Gastroesophageal sphincter (tissue), 4 donors: ENCODE results near the gene OS9. TPM values are rescaled to one million over a fixed set of nuclear protein-coding genes. Genes with fewer than 3 reads are reported as not detected.

ENCODE experiments used
- ATAC-seq: fragments of 150-250 bp; one replicate; pipeline ENCODE4 v1.9.1; 2016; ENCODE audit warnings: mild to moderate bottlenecking, moderate library complexity
- H3K27ac ChIP-seq, 4 donors: fragments of 200-600 bp; sonication (generic) in 3 of 4; 1 replicate in 3 of 4; 2 replicates in 1 of 4; pipeline ENCODE4 v1.5.1; 2016 to 2019
- H3K27me3 ChIP-seq: fragments of 200-600 bp; sonication (generic); one replicate; pipeline ENCODE4 v1.5.1; 2019
- H3K36me3 ChIP-seq, 2 donors: fragments of 200-600 bp; sonication (generic); one replicate each; pipeline ENCODE4 v1.5.1; 2019; ENCODE audit warnings: control low read depth in 1 of 2
- H3K4me1 ChIP-seq, 3 donors: fragments of 200-600 bp; sonication (generic); 1 replicate in 2 of 3; 2 replicates in 1 of 3; pipeline ENCODE4 v1.5.1; 2016 to 2019; ENCODE audit warnings: control low read depth in 2 of 3
- H3K4me3 ChIP-seq, 2 donors: fragments of 200-600 bp; sonication (generic); one replicate each; pipeline ENCODE4 v1.5.1; 2019; ENCODE audit warnings: mild to moderate bottlenecking in 1 of 2, moderate library complexity in 1 of 2
- H3K9me3 ChIP-seq, 3 donors: fragments of 200-600 bp; sonication (generic); one replicate each; pipeline ENCODE4 v1.5.1; 2017 to 2019; ENCODE audit warnings: control low read depth in 2 of 3
- EP300 ChIP-seq: sonication (generic); formaldehyde crosslinking; IDR thresholded peaks from one replicate; pipeline ENCODE4 v1.6.1; 2017; ENCODE audit warnings: antibody characterized with exemption, mild to moderate bottlenecking
- POLR2A ChIP-seq, 2 donors: fragments of 450-650 bp; IDR thresholded peaks; one replicate each; pipeline ENCODE4 v1.6.1; 2017; ENCODE audit warnings: antibody characterized with exemption in 2 of 2, mild to moderate bottlenecking in 2 of 2, moderate library complexity in 1 of 2
- POLR2AphosphoS5 ChIP-seq: sonication (generic); formaldehyde crosslinking; IDR thresholded peaks from one replicate; pipeline ENCODE4 v1.6.1; 2017; ENCODE audit warnings: antibody characterized with exemption
- WGBS, 2 donors: methylation state at CpG; one replicate each; pipeline ENCODE4 v1.1.5; 2018; ENCODE audit warnings: low coverage in 1 of 2; 5-methylcytosine and 5-hydroxymethylcytosine counted together
- total RNA-seq, 4 donors: library from RNA; depleted of rRNA; stranded (reverse); fragments of >200 nt; gene quantifications; one replicate each; pipeline ENCODE4 v1.1.0, GENCODE V29; 2016
- TF ChIP-seq, protein P1 (sequence below), 4 experiments: fragments of 200-600 bp in 2 of 4; fragments of 450-650 bp in 2 of 4; sonication (generic) in 1 of 4; IDR thresholded peaks; one replicate each; pipeline ENCODE4 v1.5.1; 2017 to 2019; ENCODE audit warnings: antibody characterized with exemption in 4 of 4, mild to moderate bottlenecking in 2 of 4, moderate library complexity in 2 of 4

The OS9 gene
- total RNA-seq, 4 donors from 2014 or later = 161 to 235 (median 186) TPM

DNA sequence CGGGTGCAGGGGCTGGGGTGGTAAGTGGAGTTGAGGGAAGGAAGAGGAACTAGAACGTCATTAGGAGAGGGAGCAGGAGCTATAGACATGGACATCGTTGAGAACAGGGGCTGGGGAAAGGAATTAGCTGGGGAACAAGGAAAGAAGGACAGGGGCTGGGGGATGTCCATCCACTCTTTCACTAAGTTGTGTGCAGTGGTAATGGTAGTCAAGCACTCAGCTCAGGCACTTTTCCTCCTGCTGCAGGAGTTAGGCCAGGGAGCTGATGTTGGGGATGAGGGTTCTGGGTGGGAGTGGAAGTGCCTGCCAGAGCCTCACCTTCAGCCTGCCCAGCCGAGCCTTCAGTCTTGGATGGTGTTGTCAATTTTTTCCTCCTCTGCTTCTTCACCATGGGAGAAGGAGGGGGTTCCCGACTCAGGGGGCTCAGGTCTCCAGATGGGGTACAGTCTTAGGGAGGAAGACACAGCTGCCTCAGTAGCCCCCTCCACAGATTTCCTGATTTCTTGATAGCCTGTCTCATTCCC, 35.5 kb downstream of the OS9 start:
- Histone ChIP-seq H3K4me1 (peaks cover 0 to 28% (median 4%) of the 10 kb centered on the region in 3 donors), H3K27ac (no peak overlapping the region), H3K36me3 (no peaks in the 10 kb centered on the region), H3K4me3 (no peak overlapping the region), H3K9me3 (no peaks in the 10 kb centered on the region), H3K27me3 (peaks cover 92% of the 10 kb centered on the region)
- ATAC-seq = no peak
- TF ChIP-seq, protein P1, sequence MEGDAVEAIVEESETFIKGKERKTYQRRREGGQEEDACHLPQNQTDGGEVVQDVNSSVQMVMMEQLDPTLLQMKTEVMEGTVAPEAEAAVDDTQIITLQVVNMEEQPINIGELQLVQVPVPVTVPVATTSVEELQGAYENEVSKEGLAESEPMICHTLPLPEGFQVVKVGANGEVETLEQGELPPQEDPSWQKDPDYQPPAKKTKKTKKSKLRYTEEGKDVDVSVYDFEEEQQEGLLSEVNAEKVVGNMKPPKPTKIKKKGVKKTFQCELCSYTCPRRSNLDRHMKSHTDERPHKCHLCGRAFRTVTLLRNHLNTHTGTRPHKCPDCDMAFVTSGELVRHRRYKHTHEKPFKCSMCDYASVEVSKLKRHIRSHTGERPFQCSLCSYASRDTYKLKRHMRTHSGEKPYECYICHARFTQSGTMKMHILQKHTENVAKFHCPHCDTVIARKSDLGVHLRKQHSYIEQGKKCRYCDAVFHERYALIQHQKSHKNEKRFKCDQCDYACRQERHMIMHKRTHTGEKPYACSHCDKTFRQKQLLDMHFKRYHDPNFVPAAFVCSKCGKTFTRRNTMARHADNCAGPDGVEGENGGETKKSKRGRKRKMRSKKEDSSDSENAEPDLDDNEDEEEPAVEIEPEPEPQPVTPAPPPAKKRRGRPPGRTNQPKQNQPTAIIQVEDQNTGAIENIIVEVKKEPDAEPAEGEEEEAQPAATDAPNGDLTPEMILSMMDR (IDR thresholded peaks at IDR 0.05) = no peak
- TF ChIP-seq EP300 = no peak
- TF ChIP-seq POLR2A (IDR thresholded peaks at IDR 0.05) = no peak
- TF ChIP-seq POLR2AphosphoS5 = no peak
- 43 to 46% methylated on average over 4 to 5 of the region's 5 CpGs for WGBS, 2 donors

DNA sequence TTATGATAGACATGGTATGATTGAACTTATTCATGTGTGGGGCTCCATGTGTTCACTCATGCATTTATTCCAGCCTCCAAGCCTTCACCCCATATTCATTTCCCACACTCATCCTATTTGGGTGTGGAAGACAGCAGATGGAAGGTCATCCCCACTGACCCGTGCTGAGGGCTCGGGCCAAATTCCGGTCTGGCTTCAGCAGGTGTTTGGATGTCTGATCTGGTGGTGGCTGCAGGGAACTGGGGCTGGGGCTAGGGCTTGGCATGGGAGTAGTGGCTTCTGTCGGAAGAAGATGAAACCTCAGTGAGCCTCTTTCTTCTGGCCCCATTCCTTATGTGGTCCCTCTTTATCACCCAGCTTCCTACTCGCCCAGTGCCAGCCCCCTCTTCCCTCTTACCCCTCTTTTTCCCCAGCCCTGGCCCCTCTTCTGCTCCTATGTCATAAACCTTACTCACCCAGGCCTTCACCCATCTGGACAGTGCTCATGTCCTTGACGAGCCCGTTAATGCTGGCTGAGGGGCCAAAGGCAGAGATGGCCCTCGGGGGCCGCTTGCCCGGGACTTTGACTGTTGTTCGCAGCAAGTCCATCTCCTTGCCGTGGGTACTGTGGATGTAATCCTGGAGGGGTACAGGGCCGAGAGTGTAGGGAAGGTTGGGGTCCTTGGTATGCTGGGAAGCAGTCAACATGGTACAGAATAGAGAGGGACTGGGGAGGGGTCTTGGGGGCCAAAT, 36.6 kb downstream of the OS9 start:
- H3K9me3 ChIP-seq = no peaks in the 10 kb centered on the region
- WGBS, 2 donors = 73 to 75% methylated on average over 8 of the region's 13 CpGs
- TF ChIP-seq, protein P1 (IDR thresholded peaks at IDR 0.05) = no peak
- TF ChIP-seq POLR2A (IDR thresholded peaks at IDR 0.05) (no peak), POLR2AphosphoS5 (no peak)
- H3K4me1 ChIP-seq = peaks cover 0 to 27% (median 7%) of the 10 kb centered on the region in 3 donors
- ATAC-seq = no peak
- peaks cover 94% of the 10 kb centered on the region for H3K27me3 ChIP-seq
- no peaks in the 10 kb centered on the region for H3K36me3 ChIP-seq
- no peak overlapping the region for H3K27ac ChIP-seq
- H3K4me3 ChIP-seq = no peak overlapping the region

DNA sequence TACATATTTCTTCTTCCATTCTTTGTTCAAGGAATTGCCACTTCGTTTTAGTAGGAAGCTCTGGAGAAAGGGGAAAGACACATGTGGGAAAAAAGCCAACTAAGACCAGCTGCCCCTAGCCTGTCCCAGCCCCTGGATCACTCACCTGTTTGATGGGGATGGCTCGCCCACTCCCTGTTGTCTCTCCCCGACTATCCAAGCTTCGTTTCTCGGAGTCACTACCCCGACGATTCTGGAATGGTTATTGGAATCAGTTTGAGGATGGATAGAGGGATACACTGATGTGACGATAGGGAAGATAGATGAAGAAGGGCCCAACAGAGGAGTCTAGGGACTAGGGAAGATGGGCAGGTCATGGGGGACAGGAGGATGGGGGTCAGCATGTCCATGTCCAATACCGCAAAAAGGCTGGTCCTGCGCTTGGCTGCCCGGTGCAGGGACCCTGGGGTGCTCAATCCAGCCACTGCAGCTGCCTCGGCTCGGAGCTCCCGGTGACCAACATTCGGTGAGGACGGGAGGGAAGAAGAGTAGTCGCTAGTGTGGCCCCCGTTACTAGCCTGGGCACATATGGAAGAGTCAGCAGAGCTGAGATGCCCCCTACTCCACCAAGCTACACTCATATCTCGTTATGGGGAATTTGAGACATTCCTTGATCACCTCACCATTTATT, 37.6 kb downstream of the OS9 start:
- Histone ChIP-seq H3K27me3 (peaks cover 94% of the 10 kb centered on the region), H3K27ac (no peak overlapping the region), H3K9me3 (no peaks in the 10 kb centered on the region), H3K4me1 (peaks cover 0 to 27% (median 7%) of the 10 kb centered on the region in 3 donors), H3K4me3 (no peak overlapping the region), H3K36me3 (no peaks in the 10 kb centered on the region)
- no peak for ATAC-seq
- TF ChIP-seq, protein P1 (IDR thresholded peaks at IDR 0.05) = no peak
- TF ChIP-seq POLR2AphosphoS5 (no peak), EP300 (no peak), POLR2A (IDR thresholded peaks at IDR 0.05) (no peak)
- WGBS, 2 donors = 60 to 61% methylated on average over 2 to 6 of the region's 19 CpGs

DNA sequence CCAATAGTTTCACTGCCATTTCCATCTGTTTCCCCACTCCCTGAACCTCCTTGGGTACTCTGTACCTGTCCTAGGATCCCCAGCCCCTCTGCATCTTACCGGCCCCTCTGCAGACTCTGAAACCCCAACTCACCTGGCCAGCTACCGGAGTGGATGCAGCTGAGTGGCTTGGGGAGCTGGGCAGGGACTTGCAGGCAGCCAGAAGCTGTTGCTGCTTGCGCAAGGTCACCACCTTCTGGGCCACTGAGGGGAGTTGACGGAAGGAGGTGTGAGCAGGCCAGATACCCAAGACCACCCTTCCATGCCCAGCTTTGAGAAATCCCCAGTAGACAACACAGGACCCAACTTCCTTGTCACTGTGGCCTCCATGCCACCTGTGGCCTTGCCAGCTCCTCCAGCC, 38.3 kb downstream of the OS9 start:
- TF ChIP-seq POLR2A (IDR thresholded peaks at IDR 0.05) = no peak
- no peak for TF ChIP-seq EP300
- TF ChIP-seq, protein P1 (IDR thresholded peaks at IDR 0.05) = no peak
- no peak for TF ChIP-seq POLR2AphosphoS5
- Histone ChIP-seq H3K9me3 (no peaks in the 10 kb centered on the region), H3K27me3 (peaks cover 94% of the 10 kb centered on the region), H3K27ac (no peak overlapping the region), H3K36me3 (no peaks in the 10 kb centered on the region), H3K4me3 (no peak overlapping the region), H3K4me1 (peaks cover 0 to 27% (median 13%) of the 10 kb centered on the region in 3 donors)
- 33% methylated on average over 1 of the region's 4 CpGs; no CpG with 5 or more reads in 1 of the 2 donors for WGBS, 2 donors
- ATAC-seq = no peak
